Transverse colon (tissue), 4 donors: Measurements from ENCODE around the gene FCN2. TPM values are rescaled to one million over a fixed set of nuclear protein-coding genes. Genes with fewer than 3 reads are reported as not detected.

Source experiments
- DNase-seq: peaks from one replicate; pipeline ENCODE4 v3.0.0-alpha.2; 2019
- H3K27ac ChIP-seq, 4 donors: fragments of 200-600 bp; sonication (generic); 2 replicates each; pipeline ENCODE4 v1.5.1; 2016 to 2018; ENCODE audit warnings: inconsistent platforms in 4 of 4
- H3K27me3 ChIP-seq: fragments of 200-600 bp; sonication (generic); 2 replicates; pipeline ENCODE4 v1.5.1; 2017; ENCODE audit warnings: inconsistent platforms
- H3K36me3 ChIP-seq, 4 donors: fragments of 200-600 bp; sonication (generic); 2 replicates each; pipeline ENCODE4 v1.5.1; 2017 to 2019; ENCODE audit warnings: inconsistent platforms in 4 of 4
- H3K4me1 ChIP-seq, 4 donors: fragments of 200-600 bp; sonication (generic); 2 replicates each; pipeline ENCODE4 v1.5.1; 2017 to 2020; ENCODE audit warnings: inconsistent platforms in 4 of 4
- H3K4me3 ChIP-seq, 4 donors: fragments of 200-600 bp; sonication (generic); 1 replicate in 1 of 4; 2 replicates in 3 of 4; pipeline versions ENCODE4 v1.5.1 to v1.6.1; 2017 to 2019; ENCODE audit warnings: inconsistent platforms in 4 of 4
- H3K9me3 ChIP-seq, 2 donors: fragments of 200-600 bp; sonication (generic); 2 replicates each; pipeline ENCODE4 v1.5.1; 2017 to 2019; ENCODE audit warnings: inconsistent platforms in 2 of 2
- CTCF ChIP-seq, 5 experiments: fragments of 200-600 bp in 3 of 5; fragments of 450-650 bp in 2 of 5; sonication (generic) in 3 of 5; IDR thresholded peaks; 1 replicate in 2 of 5; 2 replicates in 3 of 5; pipeline ENCODE4 v1.5.1; 2016 to 2017; ENCODE audit warnings: antibody characterized with exemption in 5 of 5, inconsistent platforms in 3 of 5, mild to moderate bottlenecking in 2 of 5, moderate library complexity in 1 of 5
- EP300 ChIP-seq: sonication (generic); formaldehyde crosslinking; IDR thresholded peaks from one replicate; pipeline ENCODE4 v1.6.1; 2017; ENCODE audit warnings: antibody characterized with exemption, low read depth
- POLR2A ChIP-seq: fragments of 450-650 bp; IDR thresholded peaks from one replicate; pipeline ENCODE4 v1.6.1; 2016; ENCODE audit warnings: antibody characterized with exemption, mild to moderate bottlenecking, moderate library complexity
- POLR2AphosphoS5 ChIP-seq, 3 donors: sonication (generic); formaldehyde crosslinking; IDR thresholded peaks; one replicate each; pipeline ENCODE4 v1.6.1; 2016; ENCODE audit warnings: antibody characterized with exemption in 3 of 3
- WGBS, 2 donors: methylation state at CpG; one replicate each; pipeline ENCODE4 v1.1.5; 2018; ENCODE audit warnings: low coverage in 1 of 2; 5-methylcytosine and 5-hydroxymethylcytosine counted together
- in situ Hi-C, 4 donors: fragments of 200-750 bp; cut with MboI; loops; one replicate each; pipeline versions ENCODE4 v1.15.0 to v1.15.1; 2017; ENCODE audit warnings: low sequenced_read_pairs in 3 of 4, low pct_ligation_motif_present in 1 of 4, low pct_unique_long_range_greater_than_20kb in 1 of 4
- intact Hi-C: fragments of 100-400 bp; cut with DNase I; formaldehyde crosslinking; loops from one replicate; pipeline ENCODE4 v1.15.1; 2023; ENCODE audit warnings: low total_unique reads
- total RNA-seq, 4 donors: library from RNA; depleted of rRNA; stranded (reverse); fragments of >200 nt; gene quantifications; one replicate each; pipeline ENCODE4 v1.1.0, GENCODE V29; 2016

Gene FCN2
- total RNA-seq, 4 donors from 2014 or later, result not detected

- WGBS, 2 donors, result 43 to 77% methylated on average over 1 to 24 of the region's 24 CpGs
Measured at GRCh38 chr9:134909511-134910481, 29.2 kb downstream of the FCN2 start.

GRCh38 chr9:134912126-134912840 is 31.7 kb downstream of the FCN2 start:
- Histone ChIP-seq H3K27me3 (peaks cover 6% of the 10 kb centered on the region), H3K4me3 (no peak overlapping the region), H3K27ac (no peak overlapping the region), H3K4me1 (no peaks in the 10 kb centered on the region), H3K36me3 (no peaks in the 10 kb centered on the region), H3K9me3 (no peaks in the 10 kb centered on the region)
- in situ Hi-C loops (no loop called here), intact Hi-C loops (no loop called here)
- no peak for TF ChIP-seq CTCF (IDR thresholded peaks at IDR 0.05)
- no peak for TF ChIP-seq POLR2A
- TF ChIP-seq POLR2AphosphoS5 (IDR thresholded peaks at IDR 0.05), result no peak
- TF ChIP-seq EP300, result no peak
- WGBS, 2 donors, result 83% methylated on average over 17 of the region's 20 CpGs; no CpG with 5 or more reads in 1 of the 2 donors
- no peak for DNase-seq

More at GRCh38 chr9:134909511-134910481, 29.2 kb downstream of the FCN2 start:
- H3K27ac ChIP-seq, result no peak overlapping the region
- H3K4me3 ChIP-seq, result no peak overlapping the region
- H3K9me3 ChIP-seq, result no peaks in the 10 kb centered on the region
- intact Hi-C loops, result no loop called here
- H3K27me3 ChIP-seq, result no peaks in the 10 kb centered on the region
- H3K36me3 ChIP-seq, result no peaks in the 10 kb centered on the region
- H3K4me1 ChIP-seq, result no peaks in the 10 kb centered on the region
- TF ChIP-seq EP300 (no peak), POLR2AphosphoS5 (IDR thresholded peaks at IDR 0.05) (no peak), POLR2A (no peak)
- DNase-seq, result no peak
- in situ Hi-C loops, result no loop called here

- H3K27me3 ChIP-seq, result peaks cover 6% of the 10 kb centered on the region
- in situ Hi-C loops, result no loop called here
- intact Hi-C loops, result no loop called here
Measured at GRCh38 chr9:134913041-134913712, 32.6 kb downstream of the FCN2 start.

More at GRCh38 chr9:134913041-134913712, 32.6 kb downstream of the FCN2 start:
- H3K9me3 ChIP-seq, result no peaks in the 10 kb centered on the region
- WGBS, 2 donors, result 80% methylated on average over 20 of the region's 22 CpGs; no CpG with 5 or more reads in 1 of the 2 donors
- H3K4me3 ChIP-seq, result no peak overlapping the region
- no peaks in the 10 kb centered on the region for H3K4me1 ChIP-seq
- no peaks in the 10 kb centered on the region for H3K36me3 ChIP-seq
- DNase-seq, result no peak
- H3K27ac ChIP-seq, result no peak overlapping the region
- no peak for TF ChIP-seq EP300
- no peak for TF ChIP-seq POLR2AphosphoS5 (IDR thresholded peaks at IDR 0.05)
- no peak for TF ChIP-seq CTCF (IDR thresholded peaks at IDR 0.05)
- TF ChIP-seq POLR2A, result no peak
